HL-60 (cell line): ENCODE data around the gene BCAT1.
"Not testable (repeated sequence)": the region's sequence is repeated elsewhere in the genome, so short reads cannot be mapped to it uniquely, and the experiment has no call there.

ENCODE experiments used
- CTCF ChIP-seq: IDR thresholded peaks from one replicate; pipeline ENCODE4 v1.5.1; 2011; ENCODE audit warnings: low read length, control low read depth, inconsistent platforms; ENCODE audit not compliant: insufficient read depth
- SPI1 ChIP-seq: IDR thresholded peaks from 2 replicates; pipeline ENCODE4 v1.6.1; 2012; ENCODE audit warnings: low read depth, mild to moderate bottlenecking, borderline replicate concordance

GRCh38 chr12:24809306-24809705 lies 139.6 kb downstream of the BCAT1 start:
- not testable (repeated sequence) for TF ChIP-seq CTCF, SPI1
